Measurements from ENCODE around the gene DTL.

DTL gene

GRCh38 chr1:212152308-212152693, 116.8 kb downstream of the DTL start:
- DNase-seq (ENCODE audit: low read depth) = no peak
- no peak overlapping the region for H3K4me3 ChIP-seq (ENCODE audit: low read length)
- TF ChIP-seq CTCF (conservative IDR thresholded peaks at IDR 0.05; ENCODE audit: low read depth, low read length) = no peak

- TF ChIP-seq CTCF (conservative IDR thresholded peaks at IDR 0.05; ENCODE audit: low read depth, low read length) = no peak
- DNase-seq (ENCODE audit: low read depth) = no peak
These were observed 117.3 kb downstream of the DTL start for GRCh38 chr1:212152869-212153268.

GRCh38 chr1:212153635-212154034, 118.1 kb downstream of the DTL start:
- TF ChIP-seq CTCF (conservative IDR thresholded peaks at IDR 0.05; ENCODE audit: low read depth, low read length) = no peak
- DNase-seq (ENCODE audit: low read depth) = no peak
- no peak overlapping the region for H3K4me3 ChIP-seq (ENCODE audit: low read length)

More at GRCh38 chr1:212152869-212153268, 117.3 kb downstream of the DTL start:
- no peak overlapping the region for H3K4me3 ChIP-seq (ENCODE audit: low read length)

All from retinal pigment epithelial cell (primary cell).